Endothelial cell of umbilical vein (primary cell): ENCODE measurements around the gene ABCG4. TPM values are rescaled to one million over a fixed set of nuclear protein-coding genes. Genes with fewer than 3 reads are reported as not detected.

Source experiments
- BruUV-seq: library from RNA; stranded (reverse); fragments of 400-500 nt; replicated peaks from 2 replicates; lab custom pipeline; 2021; lab: Mats Ljungman, UMichigan
- CTCF ChIA-PET: fragments of 300-600, 350-600 bp; sonication (Branson Sonifier 250); formaldehyde crosslinking; loops from one replicate; lab custom pipeline; 2021; ENCODE audit warnings: antibody characterized with exemption, inconsistent platforms; lab: Charles Lee
- POLR2A ChIA-PET: fragments of 300-600, 350-600 bp; sonication (Branson Sonifier 250); formaldehyde crosslinking; loops from one replicate; lab custom pipeline; 2021; ENCODE audit warnings: antibody characterized with exemption, inconsistent platforms; lab: Charles Lee
- DNase-seq: peaks from one replicate; pipeline ENCODE4 v3.0.0-alpha.2; 2011; ENCODE audit warnings: low read depth, low spot score
- FAIRE-seq: peaks from 2 replicates; lab custom pipeline; 2011; peaks lifted over from hg19 to GRCh38; lab: Jason Lieb, UNC
- H2AFZ ChIP-seq: 2 replicates; pipeline ENCODE4 v1.6.0; 2012; ENCODE audit warnings: low read depth, low read length, control low read depth, inconsistent platforms
- H3K27ac ChIP-seq: 2 replicates; pipeline ENCODE4 v1.5.1; 2011; ENCODE audit warnings: low read depth, mild to moderate bottlenecking, control low read depth, low read length, moderate library complexity; ENCODE audit not compliant: insufficient read depth
- H3K27me3 ChIP-seq, 2 experiments: 2 replicates each; pipeline versions ENCODE4 v1.6.0 to v1.6.1; 2011; ENCODE audit warnings: low read length in 2 of 2, mixed read lengths in 1 of 2; ENCODE audit not compliant: control insufficient read depth in 2 of 2, insufficient read depth in 2 of 2
- H3K36me3 ChIP-seq, 2 experiments: 2 replicates in 1 of 2; 3 replicates in 1 of 2; pipeline ENCODE4 v1.5.1; 2011; ENCODE audit warnings: low read length in 2 of 2, mild to moderate bottlenecking in 1 of 2, moderate library complexity in 1 of 2; ENCODE audit not compliant: control insufficient read depth in 2 of 2, insufficient read depth in 2 of 2; ENCODE audit errors: extremely low read depth in 1 of 2
- H3K4me1 ChIP-seq: 3 replicates; pipeline ENCODE4 v1.5.1; 2011; ENCODE audit warnings: mild to moderate bottlenecking, low read length; ENCODE audit not compliant: control insufficient read depth, insufficient read depth; ENCODE audit errors: extremely low read depth
- H3K4me2 ChIP-seq: 2 replicates; pipeline ENCODE4 v1.6.1; 2011; ENCODE audit warnings: low read length, control low read depth, mixed read lengths; ENCODE audit not compliant: insufficient read depth
- H3K4me3 ChIP-seq, 3 experiments: fragments of 200-600 bp in 1 of 3; sonication (generic), shearing (Covaris generic) in 1 of 3; replicated peaks in 1 of 3; 2 replicates each; pipeline ENCODE4 v1.5.1; 2011 to 2016; ENCODE audit warnings: control low read depth in 3 of 3, low read length in 3 of 3, mild to moderate bottlenecking in 2 of 3, inconsistent platforms in 1 of 3, low read depth in 1 of 3, moderate library complexity in 1 of 3; ENCODE audit not compliant: insufficient read depth in 1 of 3
- H3K79me2 ChIP-seq: 2 replicates; pipeline ENCODE4 v1.6.0; 2012; ENCODE audit warnings: low read length, inconsistent platforms; ENCODE audit not compliant: control insufficient read depth, insufficient read depth
- H3K9ac ChIP-seq: replicated peaks from 2 replicates; pipeline ENCODE3; 2011; ENCODE audit warnings: low read length, control low read depth; ENCODE audit not compliant: insufficient read depth; ENCODE audit errors: extremely low read depth
- H3K9me1 ChIP-seq: replicated peaks from 3 replicates; pipeline ENCODE4 v1.6.0; 2011; ENCODE audit warnings: mild to moderate bottlenecking, low read length; ENCODE audit not compliant: control insufficient read depth, insufficient read depth; ENCODE audit errors: extremely low read depth
- H3K9me3 ChIP-seq: replicated peaks from 2 replicates; pipeline ENCODE4 v1.5.1; 2012; ENCODE audit warnings: low read length, inconsistent platforms; ENCODE audit not compliant: control insufficient read depth, insufficient read depth
- H4K20me1 ChIP-seq: replicated peaks from 2 replicates; pipeline ENCODE3; 2011; ENCODE audit warnings: mild to moderate bottlenecking, low read length; ENCODE audit not compliant: control insufficient read depth, insufficient read depth; ENCODE audit errors: extremely low read depth
- CTCF ChIP-seq, 2 donors: IDR thresholded peaks; 1 replicate in 1 of 2; 2 replicates in 1 of 2; pipeline ENCODE4 v1.5.1; 2011; ENCODE audit warnings: low read length in 2 of 2, mild to moderate bottlenecking in 2 of 2, moderate library complexity in 2 of 2, control low read depth in 1 of 2, inconsistent platforms in 1 of 2, low read depth in 1 of 2; ENCODE audit not compliant: insufficient read depth in 1 of 2; ENCODE audit errors: extremely low read depth in 1 of 2
- EZH2 ChIP-seq: IDR thresholded peaks from 2 replicates; pipeline ENCODE4 v1.6.1; 2012; ENCODE audit warnings: borderline replicate concordance, low read depth, mild to moderate bottlenecking, moderate library complexity, low read length, inconsistent platforms; ENCODE audit not compliant: severe bottlenecking
- FOS ChIP-seq: IDR thresholded peaks from 2 replicates; pipeline ENCODE4 v1.6.1; 2011; ENCODE audit warnings: mild to moderate bottlenecking, low read length, moderate library complexity, borderline replicate concordance; ENCODE audit not compliant: insufficient read depth
- GATA2 ChIP-seq: IDR thresholded peaks from 2 replicates; pipeline ENCODE4 v1.7.0; 2011; ENCODE audit warnings: low read depth, mild to moderate bottlenecking, moderate library complexity, mixed read lengths, low read length; ENCODE audit not compliant: insufficient read length, insufficient read depth
- JUN ChIP-seq: IDR thresholded peaks from 2 replicates; pipeline ENCODE4 v1.6.1; 2011; ENCODE audit warnings: borderline replicate concordance, low read depth; ENCODE audit not compliant: insufficient read length, insufficient read depth
- MAX ChIP-seq: IDR thresholded peaks from 2 replicates; pipeline ENCODE4 v1.6.1; 2011; ENCODE audit not compliant: insufficient read depth, insufficient read length
- MYC ChIP-seq: IDR thresholded peaks from one replicate; pipeline ENCODE4 v1.6.1; 2011; ENCODE audit warnings: mild to moderate bottlenecking, low read depth, low read length
- POLR2A ChIP-seq: IDR thresholded peaks from 2 replicates; pipeline ENCODE4 v1.6.1; 2012; ENCODE audit warnings: low read depth, mild to moderate bottlenecking, control low read depth, low read length
- POLR2AphosphoS5 ChIP-seq: IDR thresholded peaks from 2 replicates; pipeline ENCODE4 v1.6.1; 2012; ENCODE audit warnings: low read depth, mild to moderate bottlenecking, control low read depth, low read length, moderate library complexity; ENCODE audit not compliant: insufficient read depth
- dilution Hi-C: fragments of 300-500 bp; cut with MboI; formaldehyde crosslinking; loops from one replicate; pipeline ENCODE4 v1.15.0; 2019; ENCODE audit warnings: low sequenced_read_pairs; ENCODE audit not compliant: extremely low pct_ligation_motif_present
- intact Hi-C: fragments of 100-400 bp; cut with micrococcal nuclease; formaldehyde crosslinking; loops from one replicate; pipeline ENCODE4 v1.10.0; 2022
- polyA plus RNA-seq, 4 experiments: library from polyadenylated mRNA; depleted of rRNA in 3 of 4; stranded (reverse) in 3 of 4; unstranded in 1 of 4; fragments of >200 nt; gene quantifications; 2 replicates each; pipeline versions ENCODE4 v1.2.1 to v1.2.3, GENCODE V29; 2011 to 2012; ENCODE audit warnings: missing spikeins in 1 of 4
- total RNA-seq: library from RNA; stranded (reverse); gene quantifications from 2 replicates; pipeline ENCODE4 v1.2.3, GENCODE V29; 2021

ABCG4 gene
- total and polyA plus RNA-seq, 2 donors (not counting 3 experiments of a cell fraction or from before 2014, with no cell fraction given): 1.0 to 1.7 TPM

GRCh38 chr11:119125821-119126220, 23.0 kb upstream of the ABCG4 start:
- no peaks in the 10 kb centered on the region for H4K20me1 ChIP-seq
- H2AFZ ChIP-seq: no peak overlapping the region
- DNase-seq: no peak
- intact Hi-C loops: no loop called here
- no peaks in the 10 kb centered on the region for H3K9me3 ChIP-seq
- no peak for TF ChIP-seq EZH2
- TF ChIP-seq JUN: no peak
- no peak for TF ChIP-seq POLR2AphosphoS5
- no peak for TF ChIP-seq CTCF (IDR thresholded peaks at IDR 0.05; ENCODE audit: extremely low read depth in 1 of 2, insufficient read depth in 1 of 2, low read depth in 1 of 2, low read length in 2 of 2)
- no peak for TF ChIP-seq POLR2A
- no peak for TF ChIP-seq MYC
- TF ChIP-seq FOS: no peak
- no peak for TF ChIP-seq MAX
- TF ChIP-seq GATA2: no peak
- ChIA-PET CTCF (interaction anchor here (1.5 kb wide), 1 partner anchor 31 kb away, joined by 3 read pairs; a partner anchor contains a TSS), POLR2A (interaction anchor here (0.5 kb wide), 1 partner anchor 43 kb away, joined by 6 read pairs; no protein-coding TSS in a partner anchor)
- no peak for FAIRE-seq
- no peak overlapping the region for H3K4me3 ChIP-seq
- H3K36me3 ChIP-seq: peaks cover 2 to 12% of the 10 kb centered on the region in 2 experiments
- peaks cover 13% of the 10 kb centered on the region for H3K79me2 ChIP-seq
- no peak overlapping the region for H3K9ac ChIP-seq
- H3K4me2 ChIP-seq: no peak overlapping the region
- BruUV-seq: no TSS peak
- dilution Hi-C loops: no loop called here
- H3K27me3 ChIP-seq: no peaks in the 10 kb centered on the region
- H3K27ac ChIP-seq: no peak overlapping the region
- H3K4me1 ChIP-seq: peaks cover 18% of the 10 kb centered on the region
- H3K9me1 ChIP-seq: no peaks in the 10 kb centered on the region
